Coronary artery (tissue), 2 donors: ENCODE data around the gene SLC39A7.

ENCODE experiments used
- DNase-seq: peaks from one replicate; pipeline ENCODE4 v3.0.0-alpha.2; 2017; ENCODE audit warnings: low spot score
- H3K27ac ChIP-seq, 2 donors: fragments of 200-600 bp; sonication (generic); one replicate each; pipeline ENCODE4 v1.5.1; 2016 to 2019
- H3K4me3 ChIP-seq: fragments of 200-600 bp; sonication (generic); 2 replicates; pipeline ENCODE4 v1.5.1; 2016; ENCODE audit warnings: mild to moderate bottlenecking, moderate library complexity
- TF ChIP-seq, protein P1 (sequence below): fragments of 200-600 bp; sonication (generic); IDR thresholded peaks from one replicate; pipeline ENCODE4 v1.5.1; 2019; ENCODE audit warnings: antibody characterized with exemption

SLC39A7 gene

DNA sequence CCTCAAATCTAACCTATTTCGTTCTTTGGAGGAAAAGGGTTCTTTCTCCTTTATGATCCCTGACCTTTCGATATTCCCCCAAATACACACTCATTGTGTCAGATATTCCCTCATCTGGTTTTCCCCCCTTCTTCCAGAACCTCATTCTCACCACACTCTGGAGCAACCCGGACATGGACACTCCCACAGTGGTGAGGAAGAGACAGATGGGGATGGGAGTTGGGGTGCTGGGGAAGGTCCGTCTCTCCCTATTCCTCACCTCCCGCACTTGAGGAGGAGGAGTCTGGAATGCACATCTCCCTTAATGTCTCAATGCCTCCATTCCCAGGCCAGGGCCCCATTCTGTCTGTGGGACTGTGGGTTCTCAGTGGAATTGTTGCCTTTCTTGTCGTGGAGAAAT lies 1.3 kb downstream of the SLC39A7 start:
- peak; percentile 61 for DNase-seq
- TF ChIP-seq, protein P1, sequence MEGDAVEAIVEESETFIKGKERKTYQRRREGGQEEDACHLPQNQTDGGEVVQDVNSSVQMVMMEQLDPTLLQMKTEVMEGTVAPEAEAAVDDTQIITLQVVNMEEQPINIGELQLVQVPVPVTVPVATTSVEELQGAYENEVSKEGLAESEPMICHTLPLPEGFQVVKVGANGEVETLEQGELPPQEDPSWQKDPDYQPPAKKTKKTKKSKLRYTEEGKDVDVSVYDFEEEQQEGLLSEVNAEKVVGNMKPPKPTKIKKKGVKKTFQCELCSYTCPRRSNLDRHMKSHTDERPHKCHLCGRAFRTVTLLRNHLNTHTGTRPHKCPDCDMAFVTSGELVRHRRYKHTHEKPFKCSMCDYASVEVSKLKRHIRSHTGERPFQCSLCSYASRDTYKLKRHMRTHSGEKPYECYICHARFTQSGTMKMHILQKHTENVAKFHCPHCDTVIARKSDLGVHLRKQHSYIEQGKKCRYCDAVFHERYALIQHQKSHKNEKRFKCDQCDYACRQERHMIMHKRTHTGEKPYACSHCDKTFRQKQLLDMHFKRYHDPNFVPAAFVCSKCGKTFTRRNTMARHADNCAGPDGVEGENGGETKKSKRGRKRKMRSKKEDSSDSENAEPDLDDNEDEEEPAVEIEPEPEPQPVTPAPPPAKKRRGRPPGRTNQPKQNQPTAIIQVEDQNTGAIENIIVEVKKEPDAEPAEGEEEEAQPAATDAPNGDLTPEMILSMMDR, result no peak
- Histone ChIP-seq H3K4me3 (peak overlapping the region; percentile 83), H3K27ac (peak overlapping the region in 1 of 2 donors; percentile 97)

DNA sequence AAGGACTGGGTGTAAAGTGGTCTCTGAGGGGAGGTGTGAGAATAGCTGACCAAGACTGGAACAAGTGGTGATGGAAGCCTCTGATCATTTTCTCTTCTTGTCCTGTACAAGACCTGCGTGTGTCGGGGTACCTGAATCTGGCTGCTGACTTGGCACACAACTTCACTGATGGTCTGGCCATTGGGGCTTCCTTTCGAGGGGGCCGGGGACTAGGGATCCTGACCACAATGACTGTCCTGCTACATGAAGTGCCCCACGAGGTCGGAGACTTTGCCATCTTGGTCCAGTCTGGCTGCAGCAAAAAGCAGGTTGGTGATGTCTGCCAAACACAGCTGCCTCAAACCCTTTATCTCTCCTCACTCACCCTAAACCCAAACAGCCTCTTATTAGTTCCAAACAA lies 2.1 kb downstream of the SLC39A7 start:
- no peak overlapping the region for H3K27ac ChIP-seq
- TF ChIP-seq, protein P1, result no peak
- DNase-seq, result no peak
- no peak overlapping the region for H3K4me3 ChIP-seq

DNA sequence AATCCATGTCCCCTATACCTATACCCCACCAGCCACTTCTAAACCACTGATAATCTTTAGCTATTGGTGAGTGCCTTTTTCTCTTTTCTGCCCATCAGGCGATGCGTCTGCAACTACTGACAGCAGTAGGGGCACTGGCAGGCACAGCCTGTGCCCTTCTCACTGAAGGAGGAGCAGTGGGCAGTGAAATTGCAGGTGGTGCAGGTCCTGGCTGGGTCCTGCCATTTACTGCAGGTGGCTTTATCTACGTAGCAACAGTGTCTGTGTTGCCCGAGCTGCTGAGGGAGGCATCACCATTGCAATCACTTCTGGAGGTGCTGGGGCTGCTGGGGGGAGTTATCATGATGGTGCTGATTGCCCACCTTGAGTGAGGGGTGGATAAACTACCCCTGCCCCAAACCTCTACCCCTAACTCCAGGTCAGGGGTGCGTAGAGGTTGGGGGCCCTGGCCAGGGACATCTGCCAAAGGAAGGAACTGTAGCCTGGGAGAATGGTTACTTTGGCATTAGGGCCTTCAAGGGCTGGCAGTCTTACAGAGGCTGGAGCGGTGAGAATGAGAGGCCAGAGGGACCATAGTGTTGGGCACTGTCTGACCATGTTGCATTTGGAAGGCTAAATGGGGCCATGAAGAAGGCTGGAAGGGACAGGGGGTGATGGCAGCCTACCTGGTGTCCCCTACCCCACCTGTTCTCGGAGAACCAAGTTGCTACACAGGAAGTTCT lies 2.9 kb downstream of the SLC39A7 start:
- DNase-seq, result no peak
- no peak overlapping the region for H3K4me3 ChIP-seq
- TF ChIP-seq, protein P1, result no peak
- H3K27ac ChIP-seq, result no peak overlapping the region

DNA sequence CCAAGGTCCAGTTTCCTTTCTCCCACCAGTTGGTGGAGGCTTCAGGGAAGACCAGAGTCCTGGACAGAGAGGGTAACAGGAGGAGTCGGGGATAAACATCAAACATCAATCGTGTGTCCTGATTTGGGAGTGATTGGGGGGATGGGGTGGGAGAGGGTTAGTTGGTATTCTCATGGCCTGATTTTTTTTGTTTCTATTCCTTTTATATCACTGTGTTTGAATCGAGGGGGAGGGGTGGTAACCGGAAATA lies 3.4 kb downstream of the SLC39A7 start:
- TF ChIP-seq, protein P1, result no peak
- no peak overlapping the region for H3K27ac ChIP-seq
- DNase-seq, result no peak
- peak overlapping the region; percentile 80 for H3K4me3 ChIP-seq

DNA sequence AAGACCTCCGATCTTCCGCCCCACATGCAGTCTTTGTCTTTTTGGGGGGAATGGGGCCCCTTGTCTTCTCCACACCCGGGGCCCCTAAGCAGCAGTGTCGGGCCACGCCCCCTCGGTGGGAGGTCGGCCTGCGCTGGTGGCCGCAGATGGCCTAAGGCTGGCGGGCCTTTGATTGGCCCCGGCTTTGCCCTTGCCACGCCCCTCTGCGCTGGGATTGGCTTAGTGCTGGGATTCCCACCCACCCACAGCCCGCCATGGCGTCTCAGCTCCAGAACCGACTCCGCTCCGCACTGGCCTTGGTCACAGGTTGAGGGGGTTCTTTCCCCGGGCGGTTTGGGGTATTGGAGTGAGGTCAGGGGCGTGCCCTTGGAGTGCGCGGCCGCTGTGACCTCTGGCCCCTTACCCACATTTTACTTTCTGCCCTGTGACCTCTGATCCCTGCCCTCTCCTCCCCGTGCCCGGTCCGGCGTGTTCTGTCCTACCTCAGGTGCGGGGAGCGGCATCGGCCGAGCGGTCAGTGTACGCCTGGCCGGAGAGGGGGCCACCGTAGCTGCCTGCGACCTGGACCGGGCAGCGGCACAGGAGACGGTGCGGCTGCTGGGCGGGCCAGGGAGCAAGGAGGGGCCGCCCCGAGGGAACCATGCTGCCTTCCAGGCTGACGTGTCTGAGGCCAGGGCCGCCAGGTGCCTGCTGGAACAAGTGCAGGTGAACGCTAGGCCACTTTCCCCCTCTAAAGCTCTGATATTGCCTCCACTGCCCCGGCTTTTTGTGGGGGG lies 3.9 kb downstream of the SLC39A7 start, which contains the start of gene HSD17B8:
HSD17B8 (plus strand) TSS at position 241 of the 776 bp plus-strand sequence; CDS start at position 255, 14 bp downstream.
- H3K4me3 ChIP-seq, result peak within 1 kb of the TSS; percentile 80
- TF ChIP-seq, protein P1, result no peak
- H3K27ac ChIP-seq, result peak within 1 kb of the TSS; percentile 23 to 67
- peak; percentile 94 for DNase-seq

DNA sequence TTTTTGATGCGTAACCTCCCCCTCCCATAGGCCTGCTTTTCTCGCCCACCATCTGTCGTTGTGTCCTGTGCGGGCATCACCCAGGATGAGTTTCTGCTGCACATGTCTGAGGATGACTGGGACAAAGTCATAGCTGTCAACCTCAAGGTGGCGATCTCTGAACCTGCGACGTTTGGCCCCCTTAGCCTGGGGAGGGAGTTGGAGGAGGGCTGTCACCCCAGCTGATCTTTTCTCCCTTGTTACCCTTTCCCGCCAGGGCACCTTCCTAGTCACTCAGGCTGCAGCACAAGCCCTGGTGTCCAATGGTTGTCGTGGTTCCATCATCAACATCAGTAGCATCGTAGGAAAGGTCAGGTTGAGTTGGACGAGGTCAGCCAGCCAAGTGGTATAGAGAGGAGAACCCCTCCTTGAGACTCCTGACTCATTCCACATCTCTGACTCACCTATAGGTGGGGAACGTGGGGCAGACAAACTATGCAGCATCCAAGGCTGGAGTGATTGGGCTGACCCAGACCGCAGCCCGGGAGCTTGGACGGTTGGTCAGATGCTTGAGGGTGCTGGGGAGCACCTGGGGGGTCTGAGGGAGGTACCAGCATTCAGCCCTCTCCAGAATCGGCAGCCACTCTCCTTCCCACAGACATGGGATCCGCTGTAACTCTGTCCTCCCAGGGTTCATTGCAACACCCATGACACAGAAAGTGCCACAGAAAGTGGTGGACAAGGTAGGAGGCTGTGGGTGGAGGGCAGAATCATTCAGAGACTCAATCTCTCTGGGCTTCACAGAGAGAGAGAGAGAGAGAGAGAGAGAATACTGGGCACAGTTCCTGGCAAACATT lies 4.7 kb downstream of the SLC39A7 start:
- TF ChIP-seq, protein P1, result no peak
- peak overlapping the region in 1 of 2 donors; percentile 67 for H3K27ac ChIP-seq

More for the DNA sequence above, 4.7 kb downstream of the SLC39A7 start:
- H3K4me3 ChIP-seq, result peak overlapping the region; percentile 80
- DNase-seq, result no peak
